BE2C (cell line): ENCODE measurements around the gene ABCB9.
A peak's percentile ranks its signal among the peaks of the same experiment; 100 is the strongest.

Experiments used
- DNase-seq: peaks from one replicate; pipeline ENCODE4 v3.0.0-alpha.2; 2020
- H3K27me3 ChIP-seq: fragments of 250-450 bp; sonication (Bioruptor Pico); 2 replicates; pipeline ENCODE4 v1.5.1; 2020; ENCODE audit warnings: mild to moderate bottlenecking
- H3K36me3 ChIP-seq: fragments of 250-450 bp; sonication (Bioruptor Pico); 2 replicates; pipeline ENCODE4 v1.5.1; 2020; ENCODE audit warnings: mild to moderate bottlenecking
- H3K4me1 ChIP-seq: fragments of 250-450 bp; sonication (Bioruptor Pico); 2 replicates; pipeline ENCODE4 v1.5.1; 2020
- H3K4me3 ChIP-seq: 2 replicates; pipeline ENCODE4 v1.5.1; 2011; ENCODE audit warnings: low read depth, low read length
- H3K9me3 ChIP-seq: fragments of 250-450 bp; sonication (Bioruptor Pico); 2 replicates; pipeline ENCODE4 v1.5.1; 2020
- CTCF ChIP-seq: IDR thresholded peaks from 2 replicates; pipeline ENCODE4 v1.5.1; 2012; ENCODE audit warnings: mild to moderate bottlenecking, low read depth, low read length

ABCB9 gene

GRCh38 chr12:122968104-122968503 is 1.8 kb upstream of the ABCB9 start:
- peaks cover 14% of the 10 kb centered on the region for H3K4me1 ChIP-seq
- H3K36me3 ChIP-seq, result no peaks in the 10 kb centered on the region
- H3K27me3 ChIP-seq, result no peaks in the 10 kb centered on the region
- TF ChIP-seq CTCF, result no peak
- no peak overlapping the region for H3K4me3 ChIP-seq
- no peaks in the 10 kb centered on the region for H3K9me3 ChIP-seq
- no peak for DNase-seq

GRCh38 chr12:122966743-122967550 is 684 bp upstream of the ABCB9 start:
- H3K4me3 ChIP-seq, result no peak overlapping the region
- no peak for TF ChIP-seq CTCF
- no peaks in the 10 kb centered on the region for H3K27me3 ChIP-seq
- H3K36me3 ChIP-seq, result no peaks in the 10 kb centered on the region
- H3K4me1 ChIP-seq, result peaks cover 16% of the 10 kb centered on the region
- no peaks in the 10 kb centered on the region for H3K9me3 ChIP-seq
- DNase-seq, result no peak

- peak overlapping the region; percentile 91 for H3K4me3 ChIP-seq
- peaks cover 23% of the 10 kb centered on the region for H3K4me1 ChIP-seq
- H3K27me3 ChIP-seq, result no peaks in the 10 kb centered on the region
- peaks cover 1% of the 10 kb centered on the region for H3K36me3 ChIP-seq
- no peaks in the 10 kb centered on the region for H3K9me3 ChIP-seq
- no peak for DNase-seq
- no peak for TF ChIP-seq CTCF
These were observed 927 bp downstream of the ABCB9 start for GRCh38 chr12:122965321-122965751.

- peaks cover 23% of the 10 kb centered on the region for H3K4me1 ChIP-seq
- no peak for DNase-seq
- TF ChIP-seq CTCF, result no peak
- peaks cover 8% of the 10 kb centered on the region for H3K36me3 ChIP-seq
- H3K9me3 ChIP-seq, result no peaks in the 10 kb centered on the region
- peak overlapping the region; percentile 91; the same call in 1 of the 2 replicates for H3K4me3 ChIP-seq
- no peaks in the 10 kb centered on the region for H3K27me3 ChIP-seq
These were observed 1.6 kb downstream of the ABCB9 start for GRCh38 chr12:122964439-122965257.

GRCh38 chr12:122963941-122964265 is 2.4 kb downstream of the ABCB9 start:
- no peak for TF ChIP-seq CTCF

More at GRCh38 chr12:122963941-122964265, 2.4 kb downstream of the ABCB9 start:
- H3K9me3 ChIP-seq, result no peaks in the 10 kb centered on the region
- peaks cover 15% of the 10 kb centered on the region for H3K36me3 ChIP-seq
- H3K4me3 ChIP-seq, result peak overlapping the region; percentile 16; the same call in 1 of the 2 replicates
- peak; percentile 69 for DNase-seq
- H3K27me3 ChIP-seq, result no peaks in the 10 kb centered on the region
- H3K4me1 ChIP-seq, result peaks cover 23% of the 10 kb centered on the region
